ENCODE measurements around the gene GATB.
A peak's percentile ranks its signal among the peaks of the same experiment; 100 is the strongest.

GATB gene

DNA sequence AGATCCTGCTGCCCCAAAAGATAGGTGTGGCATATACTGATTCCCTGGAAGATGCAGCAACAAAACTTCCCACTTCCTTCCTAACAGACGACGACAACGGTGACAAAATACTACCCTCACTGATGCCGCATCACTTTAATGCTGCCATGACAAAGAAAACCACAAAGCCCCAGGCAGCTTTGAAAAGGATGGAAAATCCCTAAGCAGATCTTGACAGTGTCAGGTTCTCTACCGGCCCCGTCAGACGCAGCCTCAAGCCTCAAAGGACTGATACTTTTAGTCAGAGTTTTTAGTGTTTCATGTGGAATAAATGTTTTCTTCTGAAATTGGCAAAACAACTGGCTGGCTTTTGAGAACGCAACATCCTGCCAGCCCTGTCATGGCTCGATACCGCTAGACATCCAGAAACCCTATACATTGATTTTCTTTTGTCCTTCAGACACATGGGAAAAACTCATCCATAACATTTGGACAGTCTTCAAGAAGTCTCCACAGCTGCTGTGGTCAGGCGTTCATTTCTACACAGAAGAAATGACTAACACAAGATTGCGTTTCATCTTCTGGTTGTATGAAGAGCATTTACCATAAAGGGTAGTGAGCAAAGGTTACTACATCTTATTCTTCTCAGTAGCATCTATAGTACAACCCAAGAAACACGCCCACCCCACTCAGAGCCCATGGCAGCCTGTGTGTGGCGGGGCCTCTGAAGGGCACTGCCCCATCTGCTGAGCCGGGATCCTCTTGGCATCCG, 60.1 kb downstream of the GATB start:
- no peak for DNase-seq (ENCODE audit: low spot score)
- no peak for FAIRE-seq

DNA sequence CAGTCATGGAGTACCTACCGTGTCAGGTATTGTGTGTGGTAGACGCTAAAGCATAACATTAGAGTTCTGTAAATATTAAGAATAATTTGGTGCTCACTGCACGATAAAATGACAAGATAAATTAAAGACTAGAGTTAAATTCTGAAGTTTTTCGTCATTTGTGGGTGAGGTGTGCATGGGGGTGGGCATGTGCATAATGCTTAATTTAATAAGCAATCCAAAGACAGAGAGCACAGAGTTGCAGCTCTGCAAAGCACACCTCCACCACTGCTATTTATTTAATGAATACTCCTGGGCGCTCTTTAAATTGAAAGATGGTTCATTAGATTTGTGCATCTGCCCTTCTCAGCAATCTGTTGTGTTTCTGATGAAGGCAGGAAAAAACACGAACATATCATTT, 62.6 kb downstream of the GATB start:
- DNase-seq (ENCODE audit: low spot score) (no peak), FAIRE-seq (no peak)

DNA sequence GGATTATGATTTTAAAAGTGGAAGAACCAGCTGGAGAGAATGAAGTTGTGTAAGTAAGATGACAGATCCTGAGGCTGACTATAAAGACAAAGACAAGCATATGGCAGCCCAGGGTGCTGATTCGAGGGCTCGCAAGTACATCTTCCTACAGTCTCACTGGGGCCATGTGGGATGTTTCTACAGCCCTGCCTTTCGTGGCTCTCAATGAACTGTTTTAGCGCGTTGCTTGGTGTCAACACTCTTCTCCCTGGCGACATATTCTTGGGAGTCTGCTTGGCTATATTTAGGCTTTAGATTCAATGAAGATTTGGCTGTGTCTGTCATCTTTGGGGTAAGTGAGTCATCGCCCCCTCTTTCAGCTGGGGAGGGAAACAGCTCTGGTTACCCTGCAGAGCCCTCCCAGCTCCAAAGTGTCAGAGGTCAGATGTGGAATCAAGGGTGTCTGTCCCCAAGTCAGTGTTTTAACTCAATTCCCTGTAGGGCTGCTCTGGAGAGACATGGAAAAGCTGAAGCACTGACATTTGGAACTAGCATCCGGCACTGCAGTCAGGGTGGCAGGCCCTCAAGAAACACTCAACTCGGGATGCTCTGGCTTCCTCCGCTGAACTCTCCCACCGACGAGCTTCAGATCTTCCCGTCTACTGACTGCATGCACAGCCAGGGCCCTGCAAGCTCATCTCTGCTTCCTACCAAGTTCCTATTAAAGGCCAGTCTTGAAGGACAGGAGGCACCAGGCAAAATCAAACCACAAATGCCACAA, 65.7 kb downstream of the GATB start:
- DNase-seq (ENCODE audit: low spot score) (no peak), FAIRE-seq (no peak)

DNA sequence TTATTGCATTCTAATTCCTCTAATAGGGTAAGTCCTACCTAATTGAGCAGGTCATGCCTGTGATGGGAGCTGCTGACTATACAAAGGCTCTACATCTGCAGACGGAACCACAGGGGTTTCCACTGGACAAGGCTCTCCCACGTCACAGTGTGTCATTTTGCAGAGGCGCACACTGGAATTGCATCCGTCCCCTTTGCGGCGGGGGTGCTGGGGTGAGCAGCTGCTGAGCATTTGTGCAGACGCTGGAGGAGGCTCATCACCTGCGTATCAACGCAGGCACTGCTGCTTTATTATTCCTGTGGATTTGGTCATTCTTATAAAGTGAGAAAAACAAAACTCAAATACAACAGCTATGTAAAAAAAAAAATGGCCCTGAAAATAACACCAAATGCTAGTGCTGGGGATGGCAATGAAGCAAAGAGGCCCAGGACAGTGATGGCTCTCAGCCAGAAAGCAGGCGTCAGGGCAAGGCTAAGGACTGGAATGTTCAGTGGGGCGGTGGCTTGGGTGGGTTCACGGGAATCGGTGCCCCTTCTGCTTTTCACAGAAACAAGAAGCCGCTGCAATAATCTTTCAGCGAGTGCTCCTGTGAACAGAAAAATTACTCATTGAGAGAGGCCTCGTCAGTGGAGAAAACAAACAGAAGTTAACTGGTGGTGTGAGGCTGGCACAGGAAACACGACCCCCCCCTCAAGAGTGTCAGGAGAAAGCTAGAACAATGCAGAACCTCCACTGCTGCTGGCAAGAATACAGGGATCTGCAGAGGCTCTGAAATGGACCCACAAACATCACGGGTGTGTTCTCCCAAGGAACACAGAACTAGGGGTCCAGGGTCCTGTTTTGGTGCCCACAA, 67.8 kb downstream of the GATB start:
- no peak for DNase-seq (ENCODE audit: low spot score)

DNA sequence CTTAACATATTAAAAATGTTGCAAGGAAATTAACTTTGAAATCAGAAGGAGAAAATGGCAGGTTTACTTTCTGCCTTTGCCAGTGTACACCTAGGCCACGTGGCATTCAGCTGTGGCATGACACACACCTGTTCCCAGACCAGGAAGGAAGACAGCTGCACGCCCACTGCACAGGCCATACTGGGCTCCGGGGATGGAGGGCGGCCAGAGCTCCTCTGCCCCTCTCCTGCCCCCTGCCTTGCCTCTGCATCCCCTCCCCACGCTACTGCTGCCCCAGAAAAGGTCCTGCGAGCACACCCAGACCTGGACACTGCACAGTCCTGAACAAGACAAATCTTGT, 68.4 kb downstream of the GATB start:
- FAIRE-seq (no peak), DNase-seq (ENCODE audit: low spot score) (no peak)

More for the DNA sequence above, 67.8 kb downstream of the GATB start:
- FAIRE-seq, result no peak

DNA sequence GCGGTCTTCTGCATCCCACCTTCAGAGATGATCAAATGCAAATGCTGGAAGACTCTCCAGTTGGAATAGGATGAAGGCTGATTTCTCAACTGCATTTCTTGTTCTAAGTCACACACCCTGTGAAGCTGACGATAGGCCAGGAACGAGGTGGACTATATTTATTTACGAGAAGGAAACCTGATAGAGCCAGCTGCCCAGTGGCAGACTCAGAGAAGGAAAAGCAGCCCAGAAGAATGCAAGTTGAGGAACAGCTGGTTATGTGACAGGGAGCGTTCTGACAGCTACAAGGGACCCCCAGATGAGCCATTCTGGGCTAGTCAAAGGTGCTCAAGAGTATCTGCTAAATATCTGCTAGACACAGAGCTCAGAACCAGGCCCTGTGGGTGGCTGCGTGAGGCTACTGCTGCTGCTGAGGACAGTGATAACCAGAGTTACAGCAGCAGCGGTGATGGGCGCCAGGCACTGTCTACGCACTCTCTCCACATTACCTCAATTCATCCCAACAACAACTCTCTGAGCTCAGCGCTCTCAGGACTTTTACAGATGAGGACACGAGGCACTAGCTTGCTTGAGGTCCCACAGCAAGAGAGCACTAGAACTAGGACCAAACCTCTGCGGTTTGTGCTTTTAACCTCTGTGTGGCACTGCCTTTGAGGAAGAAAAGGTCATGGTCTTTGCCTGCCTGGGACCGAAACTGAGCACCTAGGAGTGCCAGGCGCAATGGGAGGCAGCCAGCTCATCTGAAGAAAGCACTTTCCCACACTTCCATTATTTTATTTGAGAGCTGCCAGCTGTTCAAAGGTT, 69.0 kb downstream of the GATB start:
- FAIRE-seq, result no peak

DNA sequence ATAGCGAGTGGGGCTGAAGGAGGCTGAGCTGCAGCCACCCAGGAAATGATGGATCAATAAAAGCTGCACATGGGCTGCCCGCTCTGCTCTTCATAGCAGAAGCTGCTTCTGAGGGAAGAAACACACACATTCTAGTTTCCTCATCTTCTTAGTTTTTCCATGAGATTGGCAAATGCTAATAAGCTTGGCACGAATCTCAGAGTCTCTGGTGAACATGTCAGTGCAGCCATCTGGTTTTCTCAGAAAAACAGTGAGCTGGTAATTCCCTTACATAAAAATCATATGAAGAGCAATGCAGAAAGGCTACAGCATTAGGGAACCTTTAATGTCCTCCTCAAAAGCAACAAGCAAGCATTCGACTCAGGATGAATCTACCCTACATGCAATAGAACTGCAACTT, 69.9 kb downstream of the GATB start:
- FAIRE-seq (no peak), DNase-seq (ENCODE audit: low spot score) (no peak)

More for the DNA sequence above, 69.0 kb downstream of the GATB start:
- no peak for DNase-seq (ENCODE audit: low spot score)

DNA sequence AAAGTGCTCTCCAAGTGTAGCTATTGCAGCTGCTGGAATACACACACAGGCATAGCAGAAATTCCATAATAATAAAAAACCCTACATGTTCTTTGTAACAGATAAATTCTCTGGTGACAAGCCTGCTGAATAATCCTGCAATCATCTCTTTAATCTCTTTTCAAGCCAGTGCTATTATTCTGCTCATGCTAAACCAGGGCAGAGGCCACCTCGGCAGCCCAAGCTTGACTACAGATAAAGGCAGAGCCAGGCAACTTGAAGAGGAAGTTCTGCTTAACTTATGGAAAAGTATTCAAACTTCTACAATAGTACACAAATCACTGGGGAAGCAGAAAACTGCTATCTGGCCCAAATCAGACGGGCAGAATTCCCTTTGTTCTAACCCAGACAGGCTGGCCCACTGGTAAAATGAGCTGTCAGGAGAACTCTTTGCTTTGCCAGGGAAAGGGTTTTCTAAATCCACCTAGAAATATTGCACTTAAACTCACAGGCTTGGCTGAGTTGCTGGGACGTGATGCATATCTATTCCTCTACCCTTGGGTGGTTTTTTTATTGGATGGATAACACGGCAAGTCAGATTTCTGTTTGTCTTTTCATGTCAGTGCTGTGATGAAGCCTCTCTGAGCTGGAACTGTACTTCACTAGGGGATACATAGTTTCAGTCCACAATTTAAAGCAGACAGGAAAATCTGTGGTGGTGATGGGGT, 70.5 kb downstream of the GATB start:
- FAIRE-seq (no peak), DNase-seq (ENCODE audit: low spot score) (no peak)

DNA sequence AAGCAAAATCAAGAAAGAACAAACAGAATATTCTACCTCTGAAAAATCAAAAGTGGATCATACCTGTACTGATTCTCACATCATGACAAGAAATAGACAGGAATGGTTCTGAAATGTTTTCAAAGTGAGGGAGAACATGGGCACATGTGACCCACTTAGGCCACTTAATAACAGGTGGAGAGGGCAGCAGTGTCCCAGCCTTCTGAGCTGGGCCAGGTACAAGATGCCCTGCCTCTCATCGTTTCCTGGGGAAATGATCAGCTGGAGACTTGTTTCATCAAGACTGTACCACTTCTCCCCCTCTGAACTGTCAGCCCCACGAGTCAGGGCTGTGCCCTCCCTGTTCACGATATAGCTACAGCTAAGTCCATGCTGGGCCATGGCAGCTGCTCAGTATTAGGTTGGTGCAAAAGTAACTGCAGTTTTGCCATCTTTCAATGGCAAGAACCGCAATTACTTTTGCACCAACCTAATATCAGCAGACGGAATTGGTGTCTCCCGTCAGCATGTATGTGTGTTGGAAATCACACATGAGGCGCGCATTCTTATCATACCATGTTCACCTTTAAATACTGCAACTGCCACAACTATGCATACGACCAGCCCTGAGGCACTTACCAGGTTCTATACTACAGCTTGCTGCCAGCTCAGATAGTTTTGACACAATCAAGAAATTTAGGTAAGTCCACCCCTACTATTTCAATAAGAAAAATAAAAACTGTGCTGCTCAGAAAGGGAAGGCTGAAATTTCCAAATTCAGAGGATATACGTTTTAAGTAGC, 71.4 kb downstream of the GATB start:
- DNase-seq (ENCODE audit: low spot score) (no peak), FAIRE-seq (no peak)

DNA sequence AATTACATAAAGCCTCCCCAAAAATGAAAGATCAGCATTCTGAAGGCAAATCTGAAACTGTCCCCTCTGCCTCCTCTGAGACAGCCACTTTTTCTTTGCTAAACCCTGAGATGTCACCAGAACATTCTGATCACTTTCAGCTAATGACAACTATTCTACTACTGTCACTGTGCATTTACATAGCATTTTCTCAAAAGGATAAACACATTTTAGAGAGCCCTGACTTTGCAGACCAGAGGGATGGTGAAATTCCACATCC, 72.1 kb downstream of the GATB start:
- no peak for FAIRE-seq

DNA sequence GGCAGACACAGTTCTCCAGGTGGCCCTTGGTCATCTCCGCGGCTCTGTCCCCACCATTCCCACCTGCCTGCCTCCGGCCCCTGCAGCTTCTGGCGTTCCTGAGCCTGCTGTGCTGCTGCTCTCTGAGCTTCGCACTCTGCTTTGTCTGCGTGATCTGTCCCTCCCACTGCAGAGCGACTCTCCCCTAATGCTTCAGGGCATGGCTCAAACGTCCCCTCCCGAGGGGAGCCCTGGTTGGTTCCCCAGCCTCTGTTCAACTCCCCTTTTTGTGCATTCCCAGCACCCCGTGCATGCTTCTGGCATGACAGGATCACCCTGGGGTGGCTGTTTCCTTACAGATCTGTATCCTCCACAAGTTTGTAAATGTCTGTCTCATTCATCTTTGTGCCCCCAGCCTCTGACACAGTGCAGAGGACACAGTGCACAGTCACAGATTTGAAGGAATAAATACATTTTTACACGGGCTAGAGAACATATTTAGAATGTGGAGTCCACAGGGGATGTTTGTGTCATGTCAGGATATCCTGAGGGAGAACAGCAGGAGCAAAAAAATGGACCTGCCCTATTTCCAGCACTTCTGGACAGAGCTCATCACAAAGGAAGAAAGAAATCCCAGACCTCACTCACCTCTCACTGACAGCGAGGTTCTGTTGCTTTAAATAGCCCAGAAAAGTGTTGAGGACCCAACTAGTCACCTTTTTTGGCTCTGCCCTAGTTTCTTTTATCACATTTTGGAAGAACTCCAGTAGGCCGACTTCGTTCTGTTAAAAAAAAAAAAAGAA, 72.6 kb downstream of the GATB start:
- no peak for DNase-seq (ENCODE audit: low spot score)
- FAIRE-seq, result no peak

More for the DNA sequence above, 72.1 kb downstream of the GATB start:
- no peak for DNase-seq (ENCODE audit: low spot score)

DNA sequence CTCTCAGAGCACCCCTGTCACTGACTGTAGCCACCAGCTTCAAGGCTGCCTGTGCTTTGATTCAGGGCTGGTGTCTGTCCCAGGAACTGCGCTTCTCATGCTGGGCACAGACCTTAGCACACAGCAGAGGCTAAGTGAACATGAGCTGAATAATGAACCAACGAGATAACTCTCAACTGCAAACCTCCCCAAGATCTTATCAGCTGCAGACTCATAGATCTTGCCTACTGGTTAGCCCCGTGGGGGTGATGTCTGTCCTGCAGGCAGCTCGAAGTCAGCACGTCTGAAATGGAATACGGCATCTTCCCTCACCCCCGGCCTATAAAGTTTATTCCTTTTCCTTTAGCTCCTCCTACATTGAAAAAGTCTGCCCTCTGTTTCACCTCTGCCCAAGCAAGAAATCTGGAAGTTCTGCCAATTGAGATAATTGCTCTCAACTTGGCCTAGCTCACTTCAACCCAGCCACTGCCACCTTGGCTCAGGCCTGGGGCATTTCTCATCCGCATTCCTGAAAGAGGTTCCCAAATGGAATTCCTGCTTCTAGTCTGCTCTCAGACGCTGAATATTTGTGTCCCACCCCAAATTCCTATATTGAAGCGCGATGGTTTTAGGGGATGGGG, 73.7 kb downstream of the GATB start:
- no peak for DNase-seq (ENCODE audit: low spot score)

DNA sequence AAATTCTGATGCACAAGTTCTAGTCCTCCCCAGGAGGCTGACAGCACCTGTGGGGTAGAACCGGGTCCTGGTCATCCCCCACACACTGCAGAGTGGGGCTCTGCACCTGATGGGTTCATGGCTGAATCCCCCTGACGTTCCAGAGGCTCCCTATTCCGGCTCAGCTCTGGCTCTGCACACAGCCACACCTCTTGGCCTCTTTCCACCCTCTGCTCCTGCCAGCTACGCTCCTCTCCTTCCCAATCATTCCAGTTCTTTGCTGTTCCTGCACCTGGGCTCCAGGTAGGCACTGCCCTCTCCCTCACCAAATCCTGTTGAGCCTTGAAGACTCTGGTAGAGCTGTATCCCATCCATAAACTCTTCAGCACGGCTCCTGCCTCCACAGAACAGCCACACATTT, 75.5 kb downstream of the GATB start:
- FAIRE-seq (no peak), DNase-seq (ENCODE audit: low spot score) (no peak)

More for the DNA sequence above, 73.7 kb downstream of the GATB start:
- no peak for FAIRE-seq

DNA sequence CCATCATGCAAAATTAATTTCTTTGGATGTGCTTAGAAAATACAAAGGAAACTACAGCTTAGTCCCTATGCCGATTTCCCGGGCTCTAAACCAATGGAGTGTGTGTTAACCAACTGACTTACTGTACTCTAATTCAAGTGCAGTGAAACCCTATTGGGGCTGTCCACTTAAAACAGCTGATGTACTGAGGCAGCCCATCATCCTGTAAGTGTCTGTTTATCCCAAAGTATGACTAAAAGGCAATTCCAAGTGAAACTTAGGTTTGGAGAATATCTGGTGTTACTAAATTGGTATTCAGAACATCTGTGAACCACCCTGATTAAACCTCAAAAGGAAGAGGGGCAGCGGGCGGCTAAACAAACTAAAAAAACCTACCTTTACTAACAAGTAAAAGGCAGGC, 79.7 kb downstream of the GATB start:
- no peak for DNase-seq (ENCODE audit: low spot score)
- FAIRE-seq, result no peak

DNA sequence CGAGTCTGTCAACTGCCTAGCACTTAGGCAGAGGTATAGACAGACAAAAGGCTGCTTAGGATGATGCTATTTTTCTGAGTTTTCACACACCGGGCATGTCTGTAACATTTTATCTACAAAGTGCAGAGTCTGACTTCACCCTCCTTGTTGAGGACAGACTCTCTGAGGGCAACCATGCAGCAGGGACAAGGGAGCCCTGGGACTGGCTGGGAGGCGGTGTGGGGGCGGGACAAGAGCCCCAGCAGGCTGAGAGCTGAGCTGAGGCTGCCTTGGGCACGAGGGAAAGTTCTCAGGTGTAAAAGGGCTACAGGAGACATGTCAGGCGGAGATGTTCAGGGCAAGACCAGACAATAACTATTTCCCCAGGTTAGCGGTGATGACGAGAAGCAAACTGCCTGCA, 81.6 kb downstream of the GATB start:
- DNase-seq (ENCODE audit: low spot score) (no peak), FAIRE-seq (no peak)

DNA sequence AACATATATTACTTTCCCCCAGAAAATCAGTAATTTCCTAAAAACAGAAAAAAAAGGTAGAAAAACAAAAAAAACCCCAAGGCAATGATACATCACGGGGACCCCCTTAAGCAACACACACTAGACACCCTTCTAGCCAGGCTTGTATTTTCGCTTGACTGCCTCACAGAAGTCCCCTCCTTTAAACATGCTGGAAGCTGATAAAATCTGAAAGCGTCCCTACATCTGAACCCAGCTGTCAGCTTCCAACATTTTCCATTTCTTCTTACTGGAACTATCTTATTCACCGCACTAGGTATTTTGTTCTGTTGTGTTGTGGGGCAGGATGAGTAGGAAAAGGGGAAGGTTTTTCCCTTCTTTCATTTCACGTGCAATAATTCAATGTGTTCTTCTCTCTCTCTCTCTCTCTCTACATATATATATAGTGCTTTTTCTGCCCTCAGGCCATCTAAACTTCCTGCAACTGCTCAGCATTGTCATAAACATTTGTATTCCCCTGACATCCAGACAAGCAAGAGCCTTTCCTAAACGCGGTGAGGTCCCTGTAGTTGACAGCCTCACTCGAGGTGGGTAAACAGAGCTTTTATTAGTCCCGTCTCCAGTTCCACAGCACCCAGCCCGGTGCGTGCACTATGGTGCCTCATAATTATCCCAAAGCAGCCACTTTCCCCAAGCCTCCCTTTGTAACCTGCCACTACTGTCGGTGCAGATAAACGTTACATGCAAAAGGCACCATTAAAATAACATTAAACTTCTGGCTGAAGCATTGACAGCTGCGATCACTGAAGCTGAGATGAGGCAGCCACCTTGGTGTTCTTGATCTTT, 82.5 kb downstream of the GATB start:
- DNase-seq (ENCODE audit: low spot score), result no peak

DNA sequence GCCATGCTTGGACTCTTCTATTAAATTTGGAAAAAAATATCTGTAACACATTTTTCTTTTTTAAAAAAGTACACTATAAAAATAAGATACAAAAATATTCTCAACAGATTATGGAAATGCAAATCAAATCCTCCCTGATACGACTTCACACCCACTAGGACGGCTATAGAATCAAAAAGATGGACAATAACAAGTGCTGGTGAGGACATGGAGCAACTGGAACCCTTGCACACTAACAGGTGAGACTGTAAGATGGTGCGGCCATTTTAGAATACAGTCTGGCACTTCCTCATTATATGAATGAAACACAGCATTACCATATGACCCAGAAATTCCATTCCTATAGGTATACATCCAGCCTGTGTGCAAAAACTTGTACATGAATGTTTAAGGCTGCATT, 83.6 kb downstream of the GATB start:
- FAIRE-seq, result no peak
- no peak for DNase-seq (ENCODE audit: low spot score)

More for the DNA sequence above, 82.5 kb downstream of the GATB start:
- no peak for FAIRE-seq

DNA sequence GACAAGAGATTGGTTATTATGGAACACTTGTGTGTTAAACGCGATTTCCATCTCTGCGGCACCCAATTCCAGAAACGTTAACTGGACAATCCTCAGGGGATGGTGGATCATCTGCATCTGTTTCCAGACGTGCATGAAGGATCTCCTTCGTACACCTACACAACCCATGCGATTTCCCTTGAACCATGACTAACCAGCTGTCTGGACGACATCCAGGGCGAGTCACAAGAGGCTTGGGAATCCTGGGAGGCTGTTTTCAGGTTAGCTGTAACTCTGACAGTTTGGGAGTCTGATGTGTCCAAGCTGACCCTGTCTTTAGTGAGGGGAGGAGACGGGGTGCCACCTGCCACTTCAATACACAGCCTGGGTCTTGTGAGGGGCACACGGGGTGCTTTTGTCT, 84.5 kb downstream of the GATB start:
- peak; percentile 38 for DNase-seq (ENCODE audit: low spot score)
- peak; percentile 30 for FAIRE-seq
